WTC11 (cell line): ENCODE measurements around the gene ANKRD33.

Source experiments
- EMX1 ChIP-seq: fragments of 250-450 bp; sonication (Bioruptor Pico); IDR thresholded peaks from 2 replicates; pipeline ENCODE4 v1.8.0; 2021; ENCODE audit warnings: mild to moderate bottlenecking
- ESRRA ChIP-seq: sonication (generic); formaldehyde crosslinking; IDR thresholded peaks from 2 replicates; pipeline ENCODE4 v1.8.1; 2022; ENCODE audit warnings: mild to moderate bottlenecking, missing genetic modification reagents, borderline replicate concordance
- GABPB1 ChIP-seq: sonication (generic); formaldehyde crosslinking; IDR thresholded peaks from 2 replicates; pipeline ENCODE4 v1.8.1; 2023; ENCODE audit warnings: mild to moderate bottlenecking, missing genetic modification reagents
- JUN ChIP-seq: sonication (generic); formaldehyde crosslinking; IDR thresholded peaks from 2 replicates; pipeline ENCODE4 v1.8.0; 2023; ENCODE audit warnings: mild to moderate bottlenecking, missing genetic modification reagents
- MYBL2 ChIP-seq: sonication (generic); formaldehyde crosslinking; IDR thresholded peaks from 2 replicates; pipeline ENCODE4 v1.8.1; 2023; ENCODE audit warnings: mild to moderate bottlenecking, moderate library complexity, missing genetic modification reagents
- NR3C1 ChIP-seq: sonication (generic); formaldehyde crosslinking; conservative IDR thresholded peaks from 2 replicates; pipeline ENCODE4 v1.8.1; 2023; ENCODE audit warnings: low read depth, mild to moderate bottlenecking, missing genetic modification reagents
- SP1 ChIP-seq: sonication (generic); formaldehyde crosslinking; conservative IDR thresholded peaks from 2 replicates; pipeline ENCODE4 v1.8.1; 2022; ENCODE audit warnings: missing genetic modification reagents
- TEAD4 ChIP-seq: sonication (generic); formaldehyde crosslinking; IDR thresholded peaks from 2 replicates; pipeline ENCODE4 v1.8.0; 2022; ENCODE audit warnings: mild to moderate bottlenecking, missing genetic modification reagents
- TF ChIP-seq, protein P1 (sequence below): fragments of 200-600 bp; IDR thresholded peaks from 2 replicates; pipeline ENCODE4 v1.8.0; 2022; ENCODE audit warnings: antibody characterized with exemption
- TF ChIP-seq, protein P2 (sequence below): sonication (generic); formaldehyde crosslinking; conservative IDR thresholded peaks from 2 replicates; pipeline ENCODE4 v1.8.1; 2022; ENCODE audit warnings: mild to moderate bottlenecking, missing genetic modification reagents
- TF ChIP-seq, protein P3 (sequence below): sonication (generic); formaldehyde crosslinking; IDR thresholded peaks from 2 replicates; pipeline ENCODE4 v1.8.1; 2022; ENCODE audit warnings: mild to moderate bottlenecking, missing genetic modification reagents, moderate library complexity, borderline replicate concordance
- TF ChIP-seq, protein P4 (sequence below): sonication (generic); formaldehyde crosslinking; IDR thresholded peaks from 2 replicates; pipeline ENCODE4 v1.8.0; 2022; ENCODE audit warnings: mild to moderate bottlenecking, missing genetic modification reagents
- TF ChIP-seq, protein P5 (sequence below): sonication (generic); formaldehyde crosslinking; IDR thresholded peaks from 2 replicates; pipeline ENCODE4 v1.8.1; 2023; ENCODE audit warnings: mild to moderate bottlenecking, missing genetic modification reagents, moderate library complexity

DNA sequence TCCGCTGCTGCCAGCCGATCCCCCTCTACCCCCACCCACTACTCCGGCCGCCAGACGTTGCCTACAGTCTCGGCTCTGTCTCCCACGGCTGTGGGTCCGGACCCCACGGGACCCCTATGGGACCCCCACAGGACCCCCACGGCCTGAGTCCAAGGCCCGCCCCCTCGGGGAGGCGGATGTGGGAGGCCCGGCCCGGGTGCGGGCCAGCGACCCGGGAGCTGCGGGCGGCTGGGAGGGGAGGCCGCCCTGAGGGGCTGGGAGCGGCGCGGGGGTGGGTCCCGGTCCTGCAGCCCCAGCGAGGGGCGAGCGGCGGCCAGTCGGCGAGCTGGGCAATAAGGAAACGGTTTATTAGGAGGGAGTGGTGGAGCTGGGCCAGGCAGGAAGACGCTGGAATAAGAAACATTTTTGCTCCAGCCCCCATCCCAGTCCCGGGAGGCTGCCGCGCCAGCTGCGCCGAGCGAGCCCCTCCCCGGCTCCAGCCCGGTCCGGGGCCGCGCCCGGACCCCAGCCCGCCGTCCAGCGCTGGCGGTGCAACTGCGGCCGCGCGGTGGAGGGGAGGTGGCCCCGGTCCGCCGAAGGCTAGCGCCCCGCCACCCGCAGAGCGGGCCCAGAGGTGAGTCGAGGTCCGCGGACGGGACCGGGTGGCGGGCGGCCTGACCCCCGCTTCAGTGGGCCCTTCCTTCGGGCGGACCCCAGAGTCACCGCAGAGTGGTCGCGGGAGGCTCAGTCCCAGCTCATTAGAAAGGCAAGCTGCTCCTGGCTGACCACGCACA is 19.4 kb downstream of the ANKRD33 start, which contains the start of gene ACVRL1:
- TF ChIP-seq TEAD4 (CRISPR knock-in tag), result no peak
- TF ChIP-seq, protein P1, sequence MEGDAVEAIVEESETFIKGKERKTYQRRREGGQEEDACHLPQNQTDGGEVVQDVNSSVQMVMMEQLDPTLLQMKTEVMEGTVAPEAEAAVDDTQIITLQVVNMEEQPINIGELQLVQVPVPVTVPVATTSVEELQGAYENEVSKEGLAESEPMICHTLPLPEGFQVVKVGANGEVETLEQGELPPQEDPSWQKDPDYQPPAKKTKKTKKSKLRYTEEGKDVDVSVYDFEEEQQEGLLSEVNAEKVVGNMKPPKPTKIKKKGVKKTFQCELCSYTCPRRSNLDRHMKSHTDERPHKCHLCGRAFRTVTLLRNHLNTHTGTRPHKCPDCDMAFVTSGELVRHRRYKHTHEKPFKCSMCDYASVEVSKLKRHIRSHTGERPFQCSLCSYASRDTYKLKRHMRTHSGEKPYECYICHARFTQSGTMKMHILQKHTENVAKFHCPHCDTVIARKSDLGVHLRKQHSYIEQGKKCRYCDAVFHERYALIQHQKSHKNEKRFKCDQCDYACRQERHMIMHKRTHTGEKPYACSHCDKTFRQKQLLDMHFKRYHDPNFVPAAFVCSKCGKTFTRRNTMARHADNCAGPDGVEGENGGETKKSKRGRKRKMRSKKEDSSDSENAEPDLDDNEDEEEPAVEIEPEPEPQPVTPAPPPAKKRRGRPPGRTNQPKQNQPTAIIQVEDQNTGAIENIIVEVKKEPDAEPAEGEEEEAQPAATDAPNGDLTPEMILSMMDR, result no peak
- no peak for TF ChIP-seq NR3C1 (CRISPR knock-in tag)
- TF ChIP-seq JUN (CRISPR knock-in tag), result no peak
- TF ChIP-seq, protein P2, sequence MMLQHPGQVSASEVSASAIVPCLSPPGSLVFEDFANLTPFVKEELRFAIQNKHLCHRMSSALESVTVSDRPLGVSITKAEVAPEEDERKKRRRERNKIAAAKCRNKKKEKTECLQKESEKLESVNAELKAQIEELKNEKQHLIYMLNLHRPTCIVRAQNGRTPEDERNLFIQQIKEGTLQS (CRISPR knock-in tag), result no peak
- no peak for TF ChIP-seq MYBL2
- no peak for TF ChIP-seq ESRRA (CRISPR knock-in tag)
- TF ChIP-seq SP1 (CRISPR knock-in tag), result no peak
- TF ChIP-seq, protein P3, sequence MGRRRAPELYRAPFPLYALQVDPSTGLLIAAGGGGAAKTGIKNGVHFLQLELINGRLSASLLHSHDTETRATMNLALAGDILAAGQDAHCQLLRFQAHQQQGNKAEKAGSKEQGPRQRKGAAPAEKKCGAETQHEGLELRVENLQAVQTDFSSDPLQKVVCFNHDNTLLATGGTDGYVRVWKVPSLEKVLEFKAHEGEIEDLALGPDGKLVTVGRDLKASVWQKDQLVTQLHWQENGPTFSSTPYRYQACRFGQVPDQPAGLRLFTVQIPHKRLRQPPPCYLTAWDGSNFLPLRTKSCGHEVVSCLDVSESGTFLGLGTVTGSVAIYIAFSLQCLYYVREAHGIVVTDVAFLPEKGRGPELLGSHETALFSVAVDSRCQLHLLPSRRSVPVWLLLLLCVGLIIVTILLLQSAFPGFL, result no peak
- no peak for TF ChIP-seq GABPB1
- no peak for TF ChIP-seq EMX1 (CRISPR knock-in tag)
- TF ChIP-seq, protein P4, sequence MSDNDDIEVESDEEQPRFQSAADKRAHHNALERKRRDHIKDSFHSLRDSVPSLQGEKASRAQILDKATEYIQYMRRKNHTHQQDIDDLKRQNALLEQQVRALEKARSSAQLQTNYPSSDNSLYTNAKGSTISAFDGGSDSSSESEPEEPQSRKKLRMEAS (CRISPR knock-in tag), result no peak
- TF ChIP-seq, protein P5, sequence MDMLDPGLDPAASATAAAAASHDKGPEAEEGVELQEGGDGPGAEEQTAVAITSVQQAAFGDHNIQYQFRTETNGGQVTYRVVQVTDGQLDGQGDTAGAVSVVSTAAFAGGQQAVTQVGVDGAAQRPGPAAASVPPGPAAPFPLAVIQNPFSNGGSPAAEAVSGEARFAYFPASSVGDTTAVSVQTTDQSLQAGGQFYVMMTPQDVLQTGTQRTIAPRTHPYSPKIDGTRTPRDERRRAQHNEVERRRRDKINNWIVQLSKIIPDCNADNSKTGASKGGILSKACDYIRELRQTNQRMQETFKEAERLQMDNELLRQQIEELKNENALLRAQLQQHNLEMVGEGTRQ (CRISPR knock-in tag), result no peak
